IMR-90 (cell line): ENCODE results near the gene ARHGAP28. TPM values are rescaled to one million over a fixed set of nuclear protein-coding genes. Genes with fewer than 3 reads are reported as not detected.

Experiments
- ATAC-seq: fragments of 200-7000 bp; cut with Tn5 transposase; 2 replicates; pipeline ENCODE4 v1.9.1; 2020; ENCODE audit warnings: low read depth, mild to moderate bottlenecking, moderate library complexity
- BruUV-seq: library from RNA; stranded (reverse); fragments of 400-500 nt; replicated peaks from 2 replicates; lab custom pipeline; 2021; lab: Mats Ljungman, UMichigan
- CTCF ChIA-PET: fragments of 300-600 bp; formaldehyde crosslinking; extraction: SDS; loops from one replicate; lab custom pipeline; 2021; ENCODE audit warnings: antibody characterized with exemption; lab: Yijun Ruan, JAX
- POLR2A ChIA-PET: fragments of 300-600 bp; sonication (Branson Sonifier 250); formaldehyde crosslinking; loops from one replicate; lab custom pipeline; 2022; ENCODE audit warnings: antibody characterized with exemption; ENCODE audit not compliant: unreplicated experiment; lab: Charles Lee
- DNase-seq: peaks from one replicate; pipeline ENCODE4 v3.0.0; 2013
- H2AFZ ChIP-seq: replicated peaks from 2 replicates; pipeline ENCODE3; 2013; ENCODE audit warnings: low read length, mild to moderate bottlenecking; ENCODE audit not compliant: poor library complexity
- H2AK5ac ChIP-seq: 2 replicates; pipeline ENCODE4 v1.6.1; 2013; ENCODE audit warnings: low read depth, low read length, inconsistent platforms
- H2AK9ac ChIP-seq: replicated peaks from 2 replicates; pipeline ENCODE3; 2013; ENCODE audit warnings: mild to moderate bottlenecking, low read depth, low read length, moderate library complexity; ENCODE audit not compliant: poor library complexity
- H2BK120ac ChIP-seq: 2 replicates; pipeline ENCODE4 v1.6.1; 2013; ENCODE audit warnings: low read depth, low read length, inconsistent platforms
- H2BK15ac ChIP-seq: 3 replicates; pipeline ENCODE4 v1.6.1; 2013; ENCODE audit warnings: low read depth, low read length, inconsistent platforms
- H2BK20ac ChIP-seq: 2 replicates; pipeline ENCODE4 v1.6.1; 2013; ENCODE audit warnings: low read depth, mild to moderate bottlenecking, inconsistent platforms, low read length, moderate library complexity
- H2BK5ac ChIP-seq: 2 replicates; pipeline ENCODE4 v1.6.1; 2013; ENCODE audit warnings: mild to moderate bottlenecking, low read depth, low read length, inconsistent platforms; ENCODE audit not compliant: poor library complexity, severe bottlenecking
- H3K14ac ChIP-seq: replicated peaks from 2 replicates; pipeline ENCODE4 v1.6.1; 2013; ENCODE audit warnings: low read depth, low read length, inconsistent platforms
- H3K18ac ChIP-seq: 2 replicates; pipeline ENCODE4 v1.6.1; 2013; ENCODE audit warnings: low read depth, low read length, control low read depth
- H3K23ac ChIP-seq: 2 replicates; pipeline ENCODE4 v1.6.1; 2013; ENCODE audit warnings: low read depth, low read length, inconsistent platforms
- H3K27ac ChIP-seq: 2 replicates; pipeline ENCODE4 v1.5.1; 2013; ENCODE audit warnings: mild to moderate bottlenecking, control low read depth, low read length; ENCODE audit not compliant: insufficient read depth
- H3K27me3 ChIP-seq: 2 replicates; pipeline ENCODE4 v1.6.1; 2013; ENCODE audit warnings: low read length; ENCODE audit not compliant: control insufficient read depth, insufficient read depth
- H3K36me3 ChIP-seq: 2 replicates; pipeline ENCODE4 v1.6.1; 2013; ENCODE audit warnings: low read length, mixed read lengths; ENCODE audit not compliant: control insufficient read depth, insufficient read depth
- H3K4ac ChIP-seq: 2 replicates; pipeline ENCODE4 v1.6.1; 2013; ENCODE audit warnings: low read depth, low read length, inconsistent platforms
- H3K4me1 ChIP-seq: 2 replicates; pipeline ENCODE4 v1.6.1; 2013; ENCODE audit warnings: low read length, mixed read lengths; ENCODE audit not compliant: control insufficient read depth, insufficient read depth
- H3K4me2 ChIP-seq: 2 replicates; pipeline ENCODE4 v1.6.1; 2013; ENCODE audit warnings: low read depth, mild to moderate bottlenecking, control low read depth, low read length, moderate library complexity
- H3K4me3 ChIP-seq: 2 replicates; pipeline ENCODE4 v1.5.1; 2013; ENCODE audit warnings: low read depth, mild to moderate bottlenecking, control low read depth, low read length, moderate library complexity; ENCODE audit not compliant: insufficient read depth
- H3K56ac ChIP-seq: 2 replicates; pipeline ENCODE4 v1.6.1; 2013; ENCODE audit warnings: low read length, inconsistent platforms; ENCODE audit not compliant: insufficient read depth; ENCODE audit errors: extremely low read depth
- H3K79me1 ChIP-seq, 2 experiments: 2 replicates each; pipeline ENCODE4 v1.6.1; 2013; ENCODE audit warnings: low read length in 2 of 2, inconsistent platforms in 1 of 2, low read depth in 1 of 2
- H3K9ac ChIP-seq: 2 replicates; pipeline ENCODE4 v1.6.1; 2013; ENCODE audit warnings: low read depth, low read length, control low read depth
- H3K9me1 ChIP-seq: 2 replicates; pipeline ENCODE4 v1.6.1; 2013; ENCODE audit warnings: low read length, inconsistent platforms; ENCODE audit not compliant: insufficient read depth
- H3K9me3 ChIP-seq: 2 replicates; pipeline ENCODE4 v1.6.1; 2013; ENCODE audit warnings: low read length; ENCODE audit not compliant: control insufficient read depth, insufficient read depth
- H4K20me1 ChIP-seq: 2 replicates; pipeline ENCODE4 v1.6.1; 2013; ENCODE audit warnings: low read length, inconsistent platforms; ENCODE audit not compliant: insufficient read depth
- H4K5ac ChIP-seq: 2 replicates; pipeline ENCODE4 v1.6.1; 2013; ENCODE audit warnings: mild to moderate bottlenecking, low read depth, low read length, control low read depth
- H4K8ac ChIP-seq, 2 experiments: 2 replicates each; pipeline ENCODE4 v1.6.1; 2013; ENCODE audit warnings: low read depth in 2 of 2, low read length in 2 of 2, control low read depth in 1 of 2, inconsistent platforms in 1 of 2
- H4K91ac ChIP-seq: 2 replicates; pipeline ENCODE4 v1.6.1; 2013; ENCODE audit warnings: low read depth, low read length, inconsistent platforms; ENCODE audit not compliant: insufficient read depth
- BHLHE40 ChIP-seq: fragments of 150-350 bp; IDR thresholded peaks from 2 replicates; pipeline ENCODE4 v1.6.1; 2016; ENCODE audit warnings: mild to moderate bottlenecking, low read depth, low read length
- CHD1 ChIP-seq: IDR thresholded peaks from 2 replicates; pipeline ENCODE4 v1.6.1; 2012; ENCODE audit warnings: low read depth, low read length, improper control_type of control experiment
- FOS ChIP-seq: fragments of 150-350 bp; IDR thresholded peaks from 2 replicates; pipeline ENCODE4 v1.6.1; 2016; ENCODE audit warnings: low read depth, low read length
- MXI1 ChIP-seq: IDR thresholded peaks from 2 replicates; pipeline ENCODE4 v1.6.1; 2012; ENCODE audit warnings: low read depth, mild to moderate bottlenecking, low read length, moderate library complexity, borderline replicate concordance
- NFE2L2 ChIP-seq: fragments of 150-350 bp; IDR thresholded peaks from 2 replicates; pipeline ENCODE4 v1.6.1; 2016; ENCODE audit warnings: low read depth, mild to moderate bottlenecking, low read length
- RAD21 ChIP-seq: IDR thresholded peaks from 2 replicates; pipeline ENCODE4 v1.6.1; 2012; ENCODE audit warnings: low read length, improper control_type of control experiment
- SMC3 ChIP-seq: fragments of 150-350 bp; IDR thresholded peaks from 2 replicates; pipeline ENCODE4 v1.6.1; 2016; ENCODE audit warnings: low read depth, mild to moderate bottlenecking, antibody characterized with exemption, low read length, moderate library complexity
- WGBS, 2 experiments: methylation state at CpG; one replicate each; pipeline versions ENCODE4 v1.1.5 to v1.1.7; 2013; ENCODE audit warnings: missing lambda C conversion rate in 2 of 2; ENCODE audit not compliant: insufficient read length in 1 of 2; ENCODE audit errors: extremely low coverage in 2 of 2; 5-methylcytosine and 5-hydroxymethylcytosine counted together
- dilution Hi-C: fragments of 300-500 bp; cut with HindIII; formaldehyde crosslinking; loops from one replicate; pipeline ENCODE4 v1.14.3; 2018; ENCODE audit warnings: low sequenced_read_pairs; ENCODE audit not compliant: unreplicated experiment
- in situ Hi-C: fragments of 300-500 bp; cut with MboI; formaldehyde crosslinking; loops from 3 replicates; pipeline ENCODE4 v1.14.3; 2019; ENCODE audit warnings: low sequenced_read_pairs, inconsistent platforms, mixed read lengths
- intact Hi-C: fragments of 100-400 bp; cut with micrococcal nuclease; formaldehyde crosslinking; loops from 2 replicates; pipeline ENCODE4 v1.10.0; 2022
- polyA plus RNA-seq, 3 experiments: library from polyadenylated mRNA; depleted of rRNA; stranded (reverse); fragments of >200 nt; gene quantifications; 2 replicates each; pipeline ENCODE4 v1.2.3, GENCODE V29; 2012; ENCODE audit warnings: low replicate concordance in 1 of 3
- total RNA-seq: library from RNA; depleted of rRNA; stranded (reverse); fragments of >200 nt; gene quantifications from 2 replicates; pipeline ENCODE4 v1.2.3, GENCODE V29; 2012
- TF ChIP-seq, protein P1 (sequence below): fragments of 150-350 bp; IDR thresholded peaks from 2 replicates; pipeline ENCODE4 v1.6.1; 2017; ENCODE audit warnings: mild to moderate bottlenecking, antibody characterized with exemption, low read length, low read depth
- TF ChIP-seq, protein P2 (sequence below): fragments of 150-350 bp; IDR thresholded peaks from 2 replicates; pipeline ENCODE4 v1.6.1; 2016; ENCODE audit warnings: low read depth, mild to moderate bottlenecking, low read length, moderate library complexity, borderline replicate concordance

Gene ARHGAP28
- total and polyA plus RNA-seq, 2 of the 4 experiments (the other 2 are of a cell fraction): 1.8 to 3.8 TPM

DNA sequence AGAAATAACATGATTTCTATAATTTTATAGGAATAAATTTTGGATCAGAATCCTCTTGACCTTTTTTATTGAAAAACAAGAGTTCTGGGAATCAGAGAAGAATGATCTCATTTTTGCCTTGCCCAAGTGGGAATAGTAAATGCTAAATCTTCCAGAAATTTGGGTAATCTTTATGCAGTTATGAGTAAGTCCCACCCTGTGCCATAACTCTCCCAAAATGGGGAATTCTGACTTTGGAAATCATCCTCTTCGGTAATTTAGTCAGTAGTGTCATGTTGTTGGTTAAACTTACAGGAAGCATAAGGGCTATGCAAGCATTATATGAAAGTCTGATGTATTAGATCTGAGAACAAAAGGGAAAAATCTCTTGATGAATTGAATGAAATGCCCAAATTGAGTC, 20.6 kb upstream of the ARHGAP28 start:
- no CpG with 5 or more reads among the region's 1 CpG for WGBS, 2 experiments
- Histone ChIP-seq H3K79me1 (no peaks in the 10 kb centered on the region), H3K18ac (no peak overlapping the region), H2BK120ac (no peak overlapping the region), H2AFZ (no peak overlapping the region), H2BK5ac (no peak overlapping the region), H3K36me3 (no peaks in the 10 kb centered on the region), H2AK5ac (no peak overlapping the region), H4K91ac (no peak overlapping the region), H3K14ac (no peak overlapping the region), H3K4me2 (no peak overlapping the region), H3K27ac (no peak overlapping the region), H2BK15ac (no peak overlapping the region), H3K4me3 (no peak overlapping the region), H4K5ac (no peak overlapping the region), H3K4ac (no peak overlapping the region), H3K23ac (no peak overlapping the region), H4K8ac (no peak overlapping the region), H3K56ac (no peak overlapping the region), H3K4me1 (no peaks in the 10 kb centered on the region; the same call in 1 of the 2 replicates), H3K9me3 (no peaks in the 10 kb centered on the region), H3K27me3 (no peaks in the 10 kb centered on the region; the same call in 1 of the 2 replicates), H2BK20ac (no peak overlapping the region), H3K9ac (no peak overlapping the region), H3K9me1 (no peaks in the 10 kb centered on the region), H2AK9ac (no peak overlapping the region), H4K20me1 (no peaks in the 10 kb centered on the region)
- TF ChIP-seq FOS (no peak), SMC3 (no peak), BHLHE40 (no peak), NFE2L2 (no peak), MXI1 (no peak), RAD21 (no peak), CHD1 (no peak)
- TF ChIP-seq, protein P1, sequence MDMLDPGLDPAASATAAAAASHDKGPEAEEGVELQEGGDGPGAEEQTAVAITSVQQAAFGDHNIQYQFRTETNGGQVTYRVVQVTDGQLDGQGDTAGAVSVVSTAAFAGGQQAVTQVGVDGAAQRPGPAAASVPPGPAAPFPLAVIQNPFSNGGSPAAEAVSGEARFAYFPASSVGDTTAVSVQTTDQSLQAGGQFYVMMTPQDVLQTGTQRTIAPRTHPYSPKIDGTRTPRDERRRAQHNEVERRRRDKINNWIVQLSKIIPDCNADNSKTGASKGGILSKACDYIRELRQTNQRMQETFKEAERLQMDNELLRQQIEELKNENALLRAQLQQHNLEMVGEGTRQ: no peak
- TF ChIP-seq, protein P2, sequence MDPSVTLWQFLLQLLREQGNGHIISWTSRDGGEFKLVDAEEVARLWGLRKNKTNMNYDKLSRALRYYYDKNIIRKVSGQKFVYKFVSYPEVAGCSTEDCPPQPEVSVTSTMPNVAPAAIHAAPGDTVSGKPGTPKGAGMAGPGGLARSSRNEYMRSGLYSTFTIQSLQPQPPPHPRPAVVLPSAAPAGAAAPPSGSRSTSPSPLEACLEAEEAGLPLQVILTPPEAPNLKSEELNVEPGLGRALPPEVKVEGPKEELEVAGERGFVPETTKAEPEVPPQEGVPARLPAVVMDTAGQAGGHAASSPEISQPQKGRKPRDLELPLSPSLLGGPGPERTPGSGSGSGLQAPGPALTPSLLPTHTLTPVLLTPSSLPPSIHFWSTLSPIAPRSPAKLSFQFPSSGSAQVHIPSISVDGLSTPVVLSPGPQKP: no peak
- intact Hi-C loops (no loop called here), dilution Hi-C loops (no loop called here), in situ Hi-C loops (no loop called here)
- BruUV-seq: no TSS peak
- ChIA-PET CTCF (no interaction called here), POLR2A (no interaction called here)
- DNase-seq (no peak), ATAC-seq (no peak)
